ENCODE data around the gene TRAPPC12.

The TRAPPC12 gene

GRCh38 chr2:3522961-3523421, 143.5 kb downstream of the TRAPPC12 start:
- peaks cover 5% of the 10 kb centered on the region for H3K36me3 ChIP-seq (ENCODE audit: control insufficient read depth, low read length)
- 0 out of 2 replicates have a peak, but pooled peaks cover 7% of the 10 kb centered on the region for H3F3A ChIP-seq (ENCODE audit: control insufficient read depth, insufficient read depth)
- H3K9me3 ChIP-seq (ENCODE audit: control insufficient read depth, insufficient read depth, low read length), result no peaks in the 10 kb centered on the region
- peaks cover 26% of the 10 kb centered on the region for H3K4me1 ChIP-seq (ENCODE audit: control insufficient read depth, low read length)
- H3K4me2 ChIP-seq (ENCODE audit: low read length), result no peak overlapping the region
- H3K27ac ChIP-seq (ENCODE audit: low read depth, low read length), result no peak overlapping the region
- no peaks in the 10 kb centered on the region for H3K9me2 ChIP-seq (replicated peaks; ENCODE audit: control insufficient read depth, low read length)
- H3K79me2 ChIP-seq (ENCODE audit: control insufficient read depth, low read length), result peaks cover 28% of the 10 kb centered on the region
- H3K4me3 ChIP-seq (ENCODE audit: low read length), result no peak overlapping the region
- no peaks in the 10 kb centered on the region for H3K27me3 ChIP-seq (ENCODE audit: control insufficient read depth, low read length)
- TF ChIP-seq CTCF (IDR thresholded peaks at IDR 0.05; ENCODE audit: low read depth, low read length, poor library complexity, severe bottlenecking) (no peak), EZH2phosphoT487 (IDR thresholded peaks at IDR 0.05; ENCODE audit: borderline replicate concordance, low read length) (no peak)
- H4K20me1 ChIP-seq (ENCODE audit: control insufficient read depth, insufficient read depth, low read depth, low read length), result no peaks in the 10 kb centered on the region

- H3K27me3 ChIP-seq (ENCODE audit: control insufficient read depth, low read length), result no peaks in the 10 kb centered on the region
- 0 out of 2 replicates have a peak, but pooled peaks cover 7% of the 10 kb centered on the region for H3F3A ChIP-seq (ENCODE audit: control insufficient read depth, insufficient read depth)
- H3K9me2 ChIP-seq (replicated peaks; ENCODE audit: control insufficient read depth, low read length), result no peaks in the 10 kb centered on the region
- H3K4me1 ChIP-seq (ENCODE audit: control insufficient read depth, low read length), result peaks cover 24% of the 10 kb centered on the region
- H3K79me2 ChIP-seq (ENCODE audit: control insufficient read depth, low read length), result peaks cover 21% of the 10 kb centered on the region
- H3K36me3 ChIP-seq (ENCODE audit: control insufficient read depth, low read length), result no peaks in the 10 kb centered on the region; the same call in none of the 2 replicates
- H3K4me2 ChIP-seq (ENCODE audit: low read length), result no peak overlapping the region
- no peak for TF ChIP-seq EZH2phosphoT487 (IDR thresholded peaks at IDR 0.05; ENCODE audit: borderline replicate concordance, low read length)
- TF ChIP-seq CTCF (IDR thresholded peaks at IDR 0.05; ENCODE audit: low read depth, low read length, poor library complexity, severe bottlenecking), result no peak
- no peaks in the 10 kb centered on the region for H3K9me3 ChIP-seq (ENCODE audit: control insufficient read depth, insufficient read depth, low read length)
- H3K4me3 ChIP-seq (ENCODE audit: low read length), result no peak overlapping the region
- H4K20me1 ChIP-seq (ENCODE audit: control insufficient read depth, insufficient read depth, low read depth, low read length), result no peaks in the 10 kb centered on the region
- no peak overlapping the region for H3K27ac ChIP-seq (ENCODE audit: low read depth, low read length)
Observed at GRCh38 chr2:3523551-3524041, 144.1 kb downstream of the TRAPPC12 start.

- Histone ChIP-seq H3K4me3 (ENCODE audit: low read length) (no peak overlapping the region), H3K4me1 (ENCODE audit: control insufficient read depth, low read length) (0 out of 2 replicates have a peak, but pooled peaks cover under 1% of the 10 kb centered on the region), H3K36me3 (ENCODE audit: control insufficient read depth, low read length) (no peaks in the 10 kb centered on the region; the same call in 1 of the 2 replicates), H3K9me3 (ENCODE audit: control insufficient read depth, insufficient read depth, low read length) (no peaks in the 10 kb centered on the region), H3K4me2 (ENCODE audit: low read length) (no peak overlapping the region), H4K20me1 (ENCODE audit: control insufficient read depth, insufficient read depth, low read depth, low read length) (no peaks in the 10 kb centered on the region), H3K27ac (ENCODE audit: low read depth, low read length) (no peak overlapping the region), H3K79me2 (ENCODE audit: control insufficient read depth, low read length) (no peaks in the 10 kb centered on the region), H3K27me3 (ENCODE audit: control insufficient read depth, low read length) (no peaks in the 10 kb centered on the region), H3K9me2 (replicated peaks; ENCODE audit: control insufficient read depth, low read length) (no peaks in the 10 kb centered on the region), H3F3A (ENCODE audit: control insufficient read depth, insufficient read depth) (peaks cover 4% of the 10 kb centered on the region; the same call in 1 of the 2 replicates)
- TF ChIP-seq EZH2phosphoT487 (IDR thresholded peaks at IDR 0.05; ENCODE audit: borderline replicate concordance, low read length) (no peak), CTCF (IDR thresholded peaks at IDR 0.05; ENCODE audit: low read depth, low read length, poor library complexity, severe bottlenecking) (no peak)
Observed at GRCh38 chr2:3526871-3527270, 147.4 kb downstream of the TRAPPC12 start.
